ENCODE measurements around the gene SCN1A.

DNA sequence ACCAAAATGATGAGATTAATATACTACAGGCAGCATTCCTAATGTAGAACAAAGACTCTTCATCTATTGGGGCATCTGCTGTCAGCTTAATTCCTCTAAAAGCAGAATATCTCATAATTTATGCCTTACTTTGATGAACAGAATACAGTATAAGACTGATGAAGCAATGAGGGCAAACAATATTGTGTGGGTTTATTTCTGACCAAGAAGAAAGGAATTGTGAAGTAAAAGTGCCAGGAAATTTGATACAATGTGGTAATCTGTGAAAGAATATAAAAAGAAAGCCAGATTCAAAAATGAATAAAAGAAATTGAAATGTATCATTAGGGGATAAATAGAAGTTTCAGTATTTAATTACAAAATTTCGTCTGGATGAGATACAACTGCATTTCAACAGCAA lies 95.5 kb downstream of the SCN1A start:
- TF ChIP-seq CTCF (IDR thresholded peaks at IDR 0.05; ENCODE audit: borderline replicate concordance, extremely low read depth, low read length, poor library complexity, severe bottlenecking) (no peak), EZH2 (IDR thresholded peaks at IDR 0.05; ENCODE audit: borderline replicate concordance, low read depth, low read length, severe bottlenecking) (no peak)
